Naive thymus-derived CD4-positive, alpha-beta T cell (primary cell): ENCODE results near the gene CCDC185. TPM values are rescaled to one million over a fixed set of nuclear protein-coding genes. Genes with fewer than 3 reads are reported as not detected.
"Not testable (repeated sequence)": the region's sequence is repeated elsewhere in the genome, so short reads cannot be mapped to it uniquely, and the experiment has no call there.

Source experiments
- ATAC-seq: fragments of 150-1000 bp; cut with Tn5 transposase; 2 replicates; pipeline ENCODE4 v1.10.0; 2021; ENCODE audit warnings: mild to moderate bottlenecking, moderate library complexity
- CTCF ChIA-PET: fragments of 350-600 bp; sonication (Branson Sonifier 250); formaldehyde crosslinking; loops from one replicate; lab custom pipeline; 2021; ENCODE audit warnings: antibody characterized with exemption; lab: Charles Lee
- POLR2A ChIA-PET: fragments of 350-600 bp; sonication (Branson Sonifier 250); formaldehyde crosslinking; loops from one replicate; lab custom pipeline; 2021; ENCODE audit warnings: antibody characterized with exemption, inconsistent platforms; lab: Charles Lee
- DNase-seq, 9 donors: peaks; one replicate each; pipeline versions ENCODE4 v3.0.0 to v3.0.0-alpha.2; 2020 to 2022; ENCODE audit warnings: mixed read lengths in 1 of 9
- H3K27ac ChIP-seq: one replicate; pipeline ENCODE4 v1.7.0; 2013; ENCODE audit warnings: mild to moderate bottlenecking, low read depth, low read length, moderate library complexity
- H3K27me3 ChIP-seq, 2 donors: one replicate each; pipeline ENCODE4 v1.7.0; 2013; ENCODE audit warnings: low read length in 2 of 2, mild to moderate bottlenecking in 2 of 2, moderate library complexity in 2 of 2; ENCODE audit not compliant: control insufficient read depth in 2 of 2, insufficient read depth in 2 of 2
- H3K36me3 ChIP-seq, 3 experiments: 1 replicate in 2 of 3; 2 replicates in 1 of 3; pipeline ENCODE4 v1.7.0; 2013; ENCODE audit warnings: low read length in 3 of 3, mild to moderate bottlenecking in 3 of 3, moderate library complexity in 1 of 3; ENCODE audit not compliant: insufficient read depth in 3 of 3, control insufficient read depth in 2 of 3
- H3K4me1 ChIP-seq, 2 donors: one replicate each; pipeline ENCODE4 v1.7.0; 2013; ENCODE audit warnings: low read length in 2 of 2, mild to moderate bottlenecking in 2 of 2, moderate library complexity in 1 of 2; ENCODE audit not compliant: control insufficient read depth in 2 of 2, insufficient read depth in 2 of 2
- H3K4me3 ChIP-seq: 2 replicates; pipeline ENCODE4 v1.7.0; 2013; ENCODE audit warnings: mild to moderate bottlenecking, low read length
- H3K9me3 ChIP-seq, 3 experiments: 1 replicate in 2 of 3; 2 replicates in 1 of 3; pipeline ENCODE4 v1.7.0; 2013; ENCODE audit warnings: low read length in 3 of 3; ENCODE audit not compliant: control insufficient read depth in 2 of 3
- H3K27ac Mint-ChIP-seq, 9 donors: one replicate each; pipeline ENCODE4 v1.8.0; 2020 to 2022; ENCODE audit warnings: mixed read lengths in 9 of 9, mild to moderate bottlenecking in 8 of 9, moderate library complexity in 5 of 9, inconsistent platforms in 2 of 9
- H3K27me3 Mint-ChIP-seq, 5 donors: one replicate each; pipeline ENCODE4 v1.8.0; 2021 to 2022; ENCODE audit warnings: mixed read lengths in 5 of 5, mild to moderate bottlenecking in 1 of 5
- H3K36me3 Mint-ChIP-seq, 5 donors: one replicate each; pipeline ENCODE4 v1.8.0; 2020 to 2022; ENCODE audit warnings: mixed read lengths in 5 of 5, mild to moderate bottlenecking in 3 of 5, inconsistent platforms in 1 of 5
- H3K4me1 Mint-ChIP-seq, 7 donors: one replicate each; pipeline ENCODE4 v1.8.0; 2020 to 2022; ENCODE audit warnings: mixed read lengths in 7 of 7, mild to moderate bottlenecking in 3 of 7, inconsistent platforms in 1 of 7
- H3K4me3 Mint-ChIP-seq, 10 donors: one replicate each; pipeline ENCODE4 v1.8.0; 2020 to 2022; ENCODE audit warnings: mild to moderate bottlenecking in 10 of 10, mixed read lengths in 10 of 10, moderate library complexity in 6 of 10, inconsistent platforms in 2 of 10
- H3K9me3 Mint-ChIP-seq, 11 donors: one replicate each; pipeline ENCODE4 v1.8.0; 2020 to 2022; ENCODE audit warnings: mixed read lengths in 11 of 11, mild to moderate bottlenecking in 4 of 11, inconsistent platforms in 1 of 11, moderate library complexity in 1 of 11
- intact Hi-C, 2 donors: fragments of 100-400 bp; cut with micrococcal nuclease; formaldehyde crosslinking; loops; one replicate each; pipeline ENCODE4 v1.15.1; 2023
- polyA plus RNA-seq, 2 donors: library from polyadenylated mRNA; unstranded; fragments of 300-500 nt; fragmentation: Illumina TruSeq; gene quantifications; one replicate each; pipeline ENCODE4 v1.2.3, GENCODE V29; 2021
- total RNA-seq, 6 experiments: library from RNA in 5 of 6; stranded (reverse) in 5 of 6; gene quantifications; 1 replicate in 5 of 6; 2 replicates in 1 of 6; pipeline ENCODE4 v1.2.3 and lab custom pipeline; 2021 to 2026

The CCDC185 gene
- total and polyA plus RNA-seq, 7 experiments from 2014 or later = not detected

DNA sequence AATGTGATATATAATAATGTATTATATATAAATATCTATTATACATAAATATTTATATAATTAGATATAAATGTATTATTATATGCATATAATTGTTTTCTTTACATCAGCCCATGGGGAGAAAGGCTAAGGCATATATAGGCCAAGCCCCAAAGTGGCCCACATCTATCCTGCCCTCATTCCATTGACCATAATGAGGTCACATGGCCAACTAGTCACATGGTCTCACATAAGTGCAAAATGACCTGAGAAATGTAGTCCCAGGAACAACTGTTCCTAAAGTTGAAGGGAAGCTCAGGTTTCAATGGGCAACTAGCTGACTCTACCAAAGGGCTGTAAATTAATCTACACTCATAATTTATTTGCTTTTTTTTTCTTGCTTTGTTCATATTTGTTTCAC is 14.5 kb upstream of the CCDC185 start:
- Histone ChIP-seq H3K4me1 (no peaks in the 10 kb centered on the region), H3K27ac (no peak overlapping the region), H3K27me3 (no peaks in the 10 kb centered on the region), H3K9me3 (peaks cover 0 to 3% (median 2%) of the 10 kb centered on the region in 3 experiments), H3K4me3 (no peak overlapping the region), H3K36me3 (no peaks in the 10 kb centered on the region)
- ChIA-PET POLR2A (no interaction called here), CTCF (no interaction called here)
- no peak overlapping the region for H3K27ac Mint-ChIP-seq
- H3K27me3 Mint-ChIP-seq = peaks cover 4 to 15% (median 6%) of the 10 kb centered on the region in 5 donors
- peaks cover 0 to 15% (median 7%) of the 10 kb centered on the region in 11 donors for H3K9me3 Mint-ChIP-seq
- no peak for DNase-seq
- ATAC-seq = no peak
- peaks cover 0 to 4% (median 0%) of the 10 kb centered on the region in 7 donors for H3K4me1 Mint-ChIP-seq
- intact Hi-C loops = no loop called here
- H3K4me3 Mint-ChIP-seq = no peak overlapping the region
- H3K36me3 Mint-ChIP-seq = peaks cover 0 to 5% (median 3%) of the 10 kb centered on the region in 5 donors

DNA sequence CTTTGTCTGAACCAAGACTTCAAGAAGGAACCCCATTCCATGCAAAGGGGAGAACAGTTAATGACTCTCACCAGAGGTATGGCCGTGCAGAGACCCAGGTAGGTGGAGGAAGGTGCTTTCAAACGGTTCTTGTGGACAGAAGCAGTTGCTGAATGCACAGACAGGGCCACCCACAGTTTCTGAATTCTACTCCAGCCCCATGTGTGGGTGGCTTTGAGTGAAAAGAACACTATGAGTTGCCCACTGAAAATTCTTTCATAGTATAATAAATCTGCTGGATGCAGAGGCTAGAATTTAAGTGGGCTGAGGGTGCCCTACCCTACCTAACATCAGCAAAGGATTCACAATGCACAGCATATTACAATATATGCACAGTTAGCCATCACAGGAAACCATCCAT is 7.2 kb upstream of the CCDC185 start:
- Histone ChIP-seq H3K4me3 (no peak overlapping the region), H3K9me3 (no peaks in the 10 kb centered on the region), H3K27me3 (no peaks in the 10 kb centered on the region), H3K4me1 (no peaks in the 10 kb centered on the region), H3K27ac (no peak overlapping the region), H3K36me3 (no peaks in the 10 kb centered on the region)
- CTCF ChIA-PET = no interaction called here
- Mint-ChIP-seq H3K27me3 (peaks cover 0 to 25% (median 15%) of the 10 kb centered on the region in 5 donors), H3K36me3 (no peaks in the 10 kb centered on the region), H3K4me3 (no peak overlapping the region), H3K27ac (peak overlapping the region in 1 of 9 donors; percentile 10), H3K9me3 (peaks cover 0 to 2% (median 0%) of the 10 kb centered on the region in 11 donors), H3K4me1 (peaks cover 0 to 4% (median 0%) of the 10 kb centered on the region in 7 donors)
- intact Hi-C loops = no loop called here
- DNase-seq (no peak), ATAC-seq (no peak)
- POLR2A ChIA-PET = no interaction called here

DNA sequence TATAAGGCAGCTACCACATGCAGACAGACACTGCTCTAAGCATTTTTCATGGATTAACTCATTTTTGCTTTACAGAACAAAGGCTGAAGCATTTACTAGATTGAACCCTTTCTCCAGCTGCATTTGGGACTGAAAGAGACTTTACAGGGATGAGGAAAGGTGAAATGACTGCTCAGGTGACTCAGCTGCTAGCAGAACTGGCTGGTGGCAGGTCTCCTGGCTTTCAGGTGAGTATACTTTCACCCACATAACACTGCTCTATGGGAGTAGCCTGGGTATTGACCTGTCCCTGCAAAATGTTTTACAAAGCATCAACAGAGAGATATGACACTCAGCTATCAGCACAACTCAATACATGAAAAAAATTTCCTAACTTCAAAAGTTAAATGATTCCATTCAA is 2.6 kb upstream of the CCDC185 start:
- Histone ChIP-seq H3K9me3 (no peaks in the 10 kb centered on the region), H3K4me3 (no peak overlapping the region), H3K36me3 (no peaks in the 10 kb centered on the region), H3K4me1 (no peaks in the 10 kb centered on the region), H3K27me3 (no peaks in the 10 kb centered on the region), H3K27ac (no peak overlapping the region)
- intact Hi-C loops = no loop called here
- ChIA-PET CTCF (no interaction called here), POLR2A (no interaction called here)
- Mint-ChIP-seq H3K4me3 (no peak overlapping the region), H3K9me3 (peaks cover 0 to 19% (median 3%) of the 10 kb centered on the region in 11 donors), H3K27ac (no peak overlapping the region), H3K27me3 (peaks cover 13 to 52% (median 33%) of the 10 kb centered on the region in 5 donors), H3K4me1 (peaks cover 0 to 8% (median 4%) of the 10 kb centered on the region in 7 donors), H3K36me3 (peaks cover 0 to 3% (median 0%) of the 10 kb centered on the region in 5 donors)
- ATAC-seq = no peak
- no peak for DNase-seq

DNA sequence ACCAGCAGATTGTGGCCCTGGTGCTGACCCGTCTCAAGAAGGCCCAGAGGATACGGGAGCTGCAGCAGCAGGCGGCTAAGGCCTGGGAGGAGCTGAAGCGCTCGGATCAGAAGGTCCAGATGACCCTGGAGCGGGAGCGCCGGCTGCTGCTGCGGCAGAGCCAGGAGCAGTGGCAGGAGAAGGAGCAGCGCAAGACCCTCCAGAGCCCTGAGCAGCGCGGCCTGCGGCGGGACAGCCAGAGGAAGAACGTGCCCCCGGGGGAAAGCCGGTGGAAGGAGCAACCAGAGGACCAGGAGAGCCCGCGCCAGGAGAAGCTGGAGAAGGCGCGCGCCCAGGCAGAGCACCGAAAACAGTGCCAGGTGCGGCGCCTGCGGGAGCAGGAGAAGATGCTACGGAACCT is 1.0 kb downstream of the CCDC185 start:
- ChIA-PET CTCF (no interaction called here), POLR2A (no interaction called here)
- DNase-seq (no peak), ATAC-seq (no peak)
- H3K4me3 ChIP-seq = no peak overlapping the region
- H3K36me3 ChIP-seq = no peaks in the 10 kb centered on the region
- Mint-ChIP-seq H3K27me3 (peaks cover 13 to 46% (median 29%) of the 10 kb centered on the region in 5 donors), H3K9me3 (peaks cover 0 to 19% (median 3%) of the 10 kb centered on the region in 11 donors), H3K36me3 (peaks cover 0 to 3% (median 0%) of the 10 kb centered on the region in 5 donors), H3K4me3 (peak overlapping the region in 1 of 10 donors; percentile 17), H3K4me1 (peaks cover 0 to 8% (median 4%) of the 10 kb centered on the region in 7 donors), H3K27ac (no peak overlapping the region)
- no peaks in the 10 kb centered on the region for H3K9me3 ChIP-seq
- intact Hi-C loops = no loop called here
- no peak overlapping the region for H3K27ac ChIP-seq
- H3K27me3 ChIP-seq = no peaks in the 10 kb centered on the region
- no peaks in the 10 kb centered on the region for H3K4me1 ChIP-seq

DNA sequence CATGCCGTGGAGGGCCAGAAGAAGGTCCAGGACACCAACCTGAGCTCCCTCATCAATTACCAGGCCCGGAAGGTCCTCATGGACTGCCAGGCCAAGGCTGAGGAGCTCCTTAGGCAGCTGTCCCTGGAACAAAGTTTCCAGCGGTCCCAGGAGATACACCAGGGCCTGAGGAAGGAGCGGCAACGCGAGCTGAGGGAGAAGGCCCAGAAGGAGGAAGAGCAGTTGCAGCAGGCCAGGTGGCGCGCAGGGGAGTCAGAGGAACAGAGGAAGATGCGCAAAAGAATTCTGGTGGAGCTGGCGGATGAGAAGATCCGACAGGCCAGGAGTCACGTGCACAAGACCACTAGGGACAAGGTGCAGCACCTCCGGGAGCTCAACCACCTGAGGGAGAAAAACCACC is 1.5 kb downstream of the CCDC185 start:
- Histone ChIP-seq H3K4me3 (no peak overlapping the region), H3K9me3 (no peaks in the 10 kb centered on the region), H3K4me1 (no peaks in the 10 kb centered on the region), H3K27ac (no peak overlapping the region), H3K27me3 (no peaks in the 10 kb centered on the region), H3K36me3 (no peaks in the 10 kb centered on the region)
- H3K27me3 Mint-ChIP-seq = peaks cover 13 to 43% (median 29%) of the 10 kb centered on the region in 5 donors
- DNase-seq = no peak
- H3K4me1 Mint-ChIP-seq = peaks cover 0 to 8% (median 4%) of the 10 kb centered on the region in 7 donors
- no peak for ATAC-seq
- intact Hi-C loops = no loop called here
- peaks cover 0 to 3% (median 0%) of the 10 kb centered on the region in 5 donors for H3K36me3 Mint-ChIP-seq
- CTCF ChIA-PET = no interaction called here
- POLR2A ChIA-PET = no interaction called here
- peak overlapping the region in 1 of 10 donors; percentile 0 for H3K4me3 Mint-ChIP-seq
- no peak overlapping the region for H3K27ac Mint-ChIP-seq
- H3K9me3 Mint-ChIP-seq = peaks cover 0 to 19% (median 3%) of the 10 kb centered on the region in 11 donors

DNA sequence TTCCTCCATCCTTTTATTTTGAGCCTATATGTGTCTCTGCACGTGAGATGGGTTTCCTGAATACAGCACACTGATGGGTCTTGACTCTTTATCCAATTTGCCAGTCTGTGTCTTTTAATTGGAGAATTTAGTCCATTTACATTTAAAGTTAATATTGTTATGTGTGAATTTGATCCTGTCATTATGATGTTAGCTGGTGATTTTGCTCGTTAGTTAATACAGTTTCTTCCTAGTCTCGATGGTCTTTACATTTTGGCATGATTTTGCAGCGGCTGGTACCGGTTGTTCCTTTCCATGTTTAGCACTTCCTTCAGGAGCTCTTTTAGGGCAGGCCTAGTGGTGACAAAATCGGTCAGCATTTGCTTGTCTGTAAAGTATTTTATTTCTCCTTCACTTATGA is 6.2 kb downstream of the CCDC185 start:
- H3K27me3 ChIP-seq, H3K27me3 Mint-ChIP-seq, H3K9me3 Mint-ChIP-seq, H3K4me1 ChIP-seq, H3K4me3 Mint-ChIP-seq, POLR2A ChIA-PET, H3K36me3 ChIP-seq, H3K36me3 Mint-ChIP-seq, H3K27ac ChIP-seq, DNase-seq, H3K9me3 ChIP-seq, ATAC-seq, H3K27ac Mint-ChIP-seq, CTCF ChIA-PET, intact Hi-C loops, H3K4me3 ChIP-seq: not testable (repeated sequence)
- H3K4me1 Mint-ChIP-seq = peaks cover 0 to 30% (median 17%) of the 10 kb centered on the region in 7 donors
